Measurements from ENCODE around the gene GPATCH2L. TPM values are rescaled to one million over a fixed set of nuclear protein-coding genes. Genes with fewer than 3 reads are reported as not detected.

GPATCH2L gene
- polyA plus RNA-seq, 3 donors: 10.6 to 28.3 (median 13.8) TPM

- Mint-ChIP-seq H3K36me3 (peaks cover 0 to 4% of the 10 kb centered on the region in 2 donors), H3K4me3 (peak overlapping the region in 1 of 2 donors; percentile 69), H3K4me1 (peaks cover 7% of the 10 kb centered on the region), H3K9me3 (peaks cover 3 to 20% (median 14%) of the 10 kb centered on the region in 7 donors), H3K27ac (no peak overlapping the region), H3K27me3 (ENCODE audit: low read depth in 3 of 3) (peaks cover 61 to 89% (median 74%) of the 10 kb centered on the region in 3 donors)
- no peaks in the 10 kb centered on the region for H3K4me1 ChIP-seq (ENCODE audit: control insufficient read depth in 1 of 2, insufficient read depth in 2 of 2, low read length in 2 of 2)
- peaks cover 0 to 9% of the 10 kb centered on the region in 2 donors for H3K9me3 ChIP-seq (replicated peaks in 1 of 2; ENCODE audit: control insufficient read depth in 1 of 2, insufficient read depth in 1 of 2, low read length in 2 of 2)
- DNase-seq: no peak
- TF ChIP-seq CTCF (IDR thresholded peaks at IDR 0.05): no peak
- no peaks in the 10 kb centered on the region for H3K36me3 ChIP-seq (replicated peaks in 1 of 2; ENCODE audit: control insufficient read depth in 1 of 2, insufficient read depth in 2 of 2, low read length in 2 of 2)
- peaks cover 53 to 69% of the 10 kb centered on the region in 2 donors for H3K27me3 ChIP-seq (ENCODE audit: control insufficient read depth in 2 of 2, insufficient read depth in 2 of 2, low read length in 2 of 2)
- intact Hi-C loops (cut with micrococcal nuclease): no loop called here
- H3K4me3 ChIP-seq (replicated peaks in 1 of 3; ENCODE audit: low read depth in 2 of 3, low read length in 3 of 3): no peak overlapping the region
- H3K9ac ChIP-seq (ENCODE audit: insufficient read depth, low read length, poor library complexity, severe bottlenecking): no peak overlapping the region
- no peak overlapping the region for H2AFZ ChIP-seq (ENCODE audit: insufficient read depth, low read depth, low read length, poor library complexity, severe bottlenecking)
- no peak overlapping the region for H3K27ac ChIP-seq (ENCODE audit: low read depth in 1 of 2, low read length in 2 of 2)
- 30% methylated on average over 1 of the region's 13 CpGs for WGBS (ENCODE audit: insufficient coverage)
- no peak overlapping the region for H3K4me2 ChIP-seq (replicated peaks; ENCODE audit: extremely low read depth, low read length, poor library complexity, severe bottlenecking)
- H4K20me1 ChIP-seq (ENCODE audit: insufficient read depth, low read length): no peaks in the 10 kb centered on the region
- H3K79me2 ChIP-seq (ENCODE audit: insufficient read depth, low read length): no peaks in the 10 kb centered on the region
These were observed 15.1 kb upstream of the GPATCH2L start for GRCh38 chr14:76136476-76137110.

GRCh38 chr14:76138119-76138757 is 13.5 kb upstream of the GPATCH2L start:
- TF ChIP-seq CTCF (IDR thresholded peaks at IDR 0.05): no peak
- Mint-ChIP-seq H3K4me1 (peaks cover 7% of the 10 kb centered on the region), H3K9me3 (peaks cover 6 to 34% (median 25%) of the 10 kb centered on the region in 7 donors), H3K4me3 (peak overlapping the region in 1 of 2 donors; percentile 69), H3K27ac (no peak overlapping the region), H3K27me3 (ENCODE audit: low read depth in 3 of 3) (peaks cover 59 to 80% (median 66%) of the 10 kb centered on the region in 3 donors), H3K36me3 (peaks cover 0 to 4% of the 10 kb centered on the region in 2 donors)
- no peak overlapping the region for H3K9ac ChIP-seq (ENCODE audit: insufficient read depth, low read length, poor library complexity, severe bottlenecking)
- H3K4me1 ChIP-seq (ENCODE audit: control insufficient read depth in 1 of 2, insufficient read depth in 2 of 2, low read length in 2 of 2): no peaks in the 10 kb centered on the region
- H3K27ac ChIP-seq (ENCODE audit: low read depth in 1 of 2, low read length in 2 of 2): no peak overlapping the region
- no peaks in the 10 kb centered on the region for H4K20me1 ChIP-seq (ENCODE audit: insufficient read depth, low read length)
- 6% methylated on average over 13 of the region's 24 CpGs for WGBS (ENCODE audit: insufficient coverage)
- H3K4me3 ChIP-seq (replicated peaks in 1 of 3; ENCODE audit: low read depth in 2 of 3, low read length in 3 of 3): no peak overlapping the region
- H3K4me2 ChIP-seq (replicated peaks; ENCODE audit: extremely low read depth, low read length, poor library complexity, severe bottlenecking): no peak overlapping the region
- no peaks in the 10 kb centered on the region for H3K36me3 ChIP-seq (replicated peaks in 1 of 2; ENCODE audit: control insufficient read depth in 1 of 2, insufficient read depth in 2 of 2, low read length in 2 of 2)
- peaks cover 47 to 65% of the 10 kb centered on the region in 2 donors for H3K27me3 ChIP-seq (ENCODE audit: control insufficient read depth in 2 of 2, insufficient read depth in 2 of 2, low read length in 2 of 2)
- H3K79me2 ChIP-seq (ENCODE audit: insufficient read depth, low read length): no peaks in the 10 kb centered on the region
- DNase-seq: no peak
- intact Hi-C loops (cut with micrococcal nuclease): no loop called here
- peaks cover 12 to 16% of the 10 kb centered on the region in 2 donors for H3K9me3 ChIP-seq (replicated peaks in 1 of 2; ENCODE audit: control insufficient read depth in 1 of 2, insufficient read depth in 1 of 2, low read length in 2 of 2)
- no peak overlapping the region for H2AFZ ChIP-seq (ENCODE audit: insufficient read depth, low read depth, low read length, poor library complexity, severe bottlenecking)

Data from CD14-positive monocyte (primary cell).